Glomerular visceral epithelial cell (primary cell): ENCODE data around the gene ADAM15.
A peak's percentile ranks its signal among the peaks of the same experiment; 100 is the strongest.

Experiments
- DNase-seq: peaks from one replicate; pipeline ENCODE4 v3.0.0-alpha.2; 2016; ENCODE audit errors: extremely low spot score

Gene ADAM15

GRCh38 chr1:155070721-155071569 is 19.8 kb downstream of the ADAM15 start:
- DNase-seq, result peak; percentile 60

- no peak for DNase-seq
Measured at GRCh38 chr1:155071701-155072100, 20.6 kb downstream of the ADAM15 start.

- DNase-seq, result no peak
Measured at GRCh38 chr1:155072531-155073289, 21.6 kb downstream of the ADAM15 start.

- DNase-seq, result no peak
Measured at GRCh38 chr1:155073377-155074242, 22.5 kb downstream of the ADAM15 start.

GRCh38 chr1:155075535-155075934 is 24.4 kb downstream of the ADAM15 start:
- DNase-seq, result no peak

- no peak for DNase-seq
Measured at GRCh38 chr1:155076371-155076770, 25.3 kb downstream of the ADAM15 start.

- no peak for DNase-seq
Measured at GRCh38 chr1:155077346-155077745, 26.2 kb downstream of the ADAM15 start.

GRCh38 chr1:155077758-155078445 is 26.8 kb downstream of the ADAM15 start:
- DNase-seq, result no peak

- peak; percentile 63 for DNase-seq
Measured at GRCh38 chr1:155078469-155079209, 27.5 kb downstream of the ADAM15 start, which contains the start of gene EFNA3. Gene EFNA3 (plus strand): TSS chr1:155078837. CDS start chr1:155078942, 105 bp downstream.

GRCh38 chr1:155079210-155079486 is 28.0 kb downstream of the ADAM15 start:
- DNase-seq, result no peak

- no peak for DNase-seq
Measured at GRCh38 chr1:155079487-155080311, 28.6 kb downstream of the ADAM15 start.

GRCh38 chr1:155080312-155081228 is 29.5 kb downstream of the ADAM15 start:
- no peak for DNase-seq

GRCh38 chr1:155081472-155082300 is 30.6 kb downstream of the ADAM15 start:
- DNase-seq, result no peak

GRCh38 chr1:155082301-155083051 is 31.4 kb downstream of the ADAM15 start:
- no peak for DNase-seq

- DNase-seq, result no peak
Measured at GRCh38 chr1:155083052-155083541, 32.0 kb downstream of the ADAM15 start.

GRCh38 chr1:155083865-155084721 is 33.0 kb downstream of the ADAM15 start:
- DNase-seq, result no peak
